HG02623 (cell line): Measurements from ENCODE around the gene KIAA0319L.

Experiments
- ATAC-seq: cut with Tn5 transposase; IDR thresholded peaks from one replicate; pipeline ENCODE4 v1.9.1; 2021; ENCODE audit warnings: moderate library complexity; ENCODE audit not compliant: unreplicated experiment

KIAA0319L gene

DNA sequence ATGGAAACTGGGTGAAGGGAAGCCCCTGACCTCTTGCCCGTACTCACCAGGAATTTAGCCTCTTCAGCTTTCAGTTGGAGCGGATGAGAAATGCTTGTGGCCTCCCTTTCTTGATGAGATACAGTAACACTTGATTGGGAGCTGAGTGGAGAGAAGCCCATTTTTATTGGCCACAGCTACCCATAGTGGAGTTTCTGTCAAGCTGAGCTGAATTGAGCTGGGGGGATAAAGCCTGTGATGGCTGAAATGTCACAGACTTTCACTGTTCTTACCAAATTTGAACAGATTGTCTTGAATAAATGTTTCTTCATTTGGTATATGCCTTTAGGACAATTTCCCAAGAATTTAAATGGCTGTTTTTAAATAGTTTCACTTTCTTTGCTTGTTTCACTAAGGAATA, 162.8 kb downstream of the KIAA0319L start:
- ATAC-seq: no peak

DNA sequence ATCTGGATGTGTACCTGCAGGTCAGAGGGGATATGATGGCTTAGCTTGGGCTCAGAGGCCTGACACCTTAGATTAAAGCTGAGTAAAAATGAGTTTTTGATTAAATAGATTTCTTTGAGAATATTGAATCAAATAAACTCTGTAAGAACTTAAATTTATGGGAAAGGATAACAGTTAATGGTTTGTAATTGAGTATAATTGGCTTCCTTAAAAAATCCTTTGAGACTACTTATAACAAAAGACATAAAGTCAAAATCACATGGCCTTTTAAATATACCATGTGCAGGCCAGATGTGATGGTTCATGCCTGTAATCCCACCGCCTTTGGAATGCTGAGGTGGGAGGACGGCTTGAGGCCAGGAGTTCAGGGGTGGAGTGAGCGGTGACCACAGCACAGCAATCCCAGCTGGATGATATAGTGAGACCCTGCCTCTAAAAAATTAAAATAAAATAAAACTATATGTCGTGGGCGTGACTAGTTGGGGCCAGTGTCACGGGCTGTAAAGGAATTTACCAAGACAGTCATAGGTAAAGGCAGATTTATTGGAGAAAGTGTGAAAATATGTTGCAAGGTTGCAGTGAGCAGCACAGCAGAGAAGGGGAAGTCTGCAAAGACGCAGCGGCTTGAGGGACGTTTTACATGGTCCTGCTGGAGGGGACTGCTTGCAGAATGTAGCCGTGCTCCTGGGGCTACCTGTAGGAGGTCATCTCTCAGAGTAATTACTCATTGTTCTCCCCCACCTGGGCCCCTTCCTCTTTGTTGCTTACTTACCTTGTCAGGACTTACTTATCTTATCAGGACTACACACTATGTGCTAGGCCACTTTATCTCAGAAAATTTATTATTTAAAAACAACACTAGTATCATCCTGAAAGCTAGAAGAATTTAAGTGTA, 166.4 kb downstream of the KIAA0319L start:
- no peak for ATAC-seq

DNA sequence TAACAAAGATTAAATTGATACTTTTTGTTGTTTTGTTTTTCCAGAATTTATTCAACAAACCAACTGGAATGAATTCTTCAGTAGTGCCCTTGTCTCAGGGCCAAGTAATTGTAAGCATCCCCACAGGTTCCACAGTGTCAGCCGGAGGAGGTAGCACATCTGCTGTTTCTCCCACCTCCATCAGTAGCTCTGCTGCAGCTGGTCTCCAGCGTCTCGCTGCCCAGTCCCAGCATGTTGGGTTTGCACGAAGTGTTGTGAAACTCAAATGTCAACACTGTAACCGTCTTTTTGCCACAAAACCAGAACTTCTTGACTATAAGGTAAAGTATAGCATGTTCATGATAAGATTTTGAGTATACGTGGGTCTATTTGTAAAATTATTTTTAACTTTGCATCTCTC, 170.2 kb downstream of the KIAA0319L start:
- ATAC-seq: no peak

DNA sequence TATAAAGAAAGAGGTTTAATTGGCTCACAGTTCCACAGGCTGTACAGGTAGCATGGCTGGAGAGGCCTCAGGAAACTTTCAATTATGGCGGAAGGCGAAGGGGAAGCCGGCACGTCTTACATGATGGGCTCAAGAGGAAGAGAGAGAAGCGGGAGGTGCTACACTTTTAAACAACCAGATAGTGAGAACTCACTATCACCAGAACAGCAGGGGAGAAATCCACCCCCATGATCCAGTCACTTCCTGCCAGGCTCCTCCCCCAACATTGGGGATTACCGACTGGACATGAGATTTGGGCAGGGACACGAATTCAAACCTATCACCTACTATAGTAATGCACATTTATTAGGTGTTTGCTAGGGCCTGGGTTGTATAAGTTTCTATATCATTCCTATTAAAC, 170.9 kb downstream of the KIAA0319L start:
- ATAC-seq: no peak
